ENCODE measurements around the gene CCL24.
"Not testable (repeated sequence)": the region's sequence is repeated elsewhere in the genome, so short reads cannot be mapped to it uniquely, and the experiment has no call there.

GRCh38 chr7:75838281-75838930 lies 24.8 kb upstream of the CCL24 start:
- TF ChIP-seq POLR2A (IDR thresholded peaks at IDR 0.05; ENCODE audit: low read depth, low read length); CTCF (IDR thresholded peaks at IDR 0.05; ENCODE audit: extremely low read depth in 1 of 2, insufficient read depth in 1 of 2, low read depth in 1 of 2, low read length in 2 of 2); POLR2AphosphoS5 (IDR thresholded peaks at IDR 0.05; ENCODE audit: insufficient read depth, low read depth, low read length); JUN (IDR thresholded peaks at IDR 0.05; ENCODE audit: borderline replicate concordance, insufficient read depth, insufficient read length, low read depth): not testable (repeated sequence)

Measured in endothelial cell of umbilical vein (primary cell).